Caco-2 (cell line): ENCODE measurements around the gene FGF19. TPM values are rescaled to one million over a fixed set of nuclear protein-coding genes. Genes with fewer than 3 reads are reported as not detected.
"Not testable (repeated sequence)": the region's sequence is repeated elsewhere in the genome, so short reads cannot be mapped to it uniquely, and the experiment has no call there.

Experiments used
- BruUV-seq: library from RNA; stranded (reverse); fragments of 400-500 nt; replicated peaks from 2 replicates; lab custom pipeline; 2021; lab: Mats Ljungman, UMichigan
- CTCF ChIA-PET: fragments of 300-600 bp; sonication (Branson Sonifier 250); formaldehyde crosslinking; loops from one replicate; lab custom pipeline; 2022; ENCODE audit warnings: antibody characterized with exemption; lab: Charles Lee
- POLR2A ChIA-PET: fragments of 300-600 bp; sonication (Branson Sonifier 250); formaldehyde crosslinking; loops from one replicate; lab custom pipeline; 2022; ENCODE audit warnings: antibody characterized with exemption; lab: Charles Lee
- DNase-seq, 2 experiments: peaks; one replicate each; pipeline versions ENCODE4 v3.0.0 to v3.0.0-alpha.2; 2020 to 2022
- H3K27me3 ChIP-seq: replicated peaks from 2 replicates; pipeline ENCODE4 v1.6.0; 2011; ENCODE audit warnings: low read length; ENCODE audit not compliant: control insufficient read depth, insufficient read depth
- H3K36me3 ChIP-seq: 2 replicates; pipeline ENCODE4 v1.5.1; 2011; ENCODE audit warnings: low read length; ENCODE audit not compliant: control insufficient read depth, insufficient read depth
- H3K4me1 ChIP-seq: fragments of 250-450 bp; sonication (Bioruptor Pico); 2 replicates; pipeline ENCODE4 v1.5.1; 2020; ENCODE audit warnings: mild to moderate bottlenecking
- H3K4me3 ChIP-seq: 2 replicates; pipeline ENCODE4 v1.5.1; 2011; ENCODE audit warnings: low read depth, mild to moderate bottlenecking, control low read depth, low read length
- H3K9me3 ChIP-seq: fragments of 250-450 bp; sonication (Bioruptor Pico); 2 replicates; pipeline ENCODE4 v1.5.1; 2020; ENCODE audit warnings: mild to moderate bottlenecking, moderate library complexity
- H3K27ac Mint-ChIP-seq: one replicate; pipeline ENCODE4 v1.8.0; 2022; ENCODE audit warnings: mixed read lengths; ENCODE audit not compliant: unreplicated experiment
- H3K27me3 Mint-ChIP-seq: one replicate; pipeline ENCODE4 v1.8.0; 2022; ENCODE audit warnings: mixed read lengths; ENCODE audit not compliant: insufficient read depth, unreplicated experiment
- H3K36me3 Mint-ChIP-seq: one replicate; pipeline ENCODE4 v1.8.0; 2022; ENCODE audit warnings: mild to moderate bottlenecking, mixed read lengths; ENCODE audit not compliant: insufficient read depth, unreplicated experiment
- H3K4me1 Mint-ChIP-seq: one replicate; pipeline ENCODE4 v1.8.0; 2022; ENCODE audit warnings: low read depth, mixed read lengths; ENCODE audit not compliant: unreplicated experiment
- H3K4me3 Mint-ChIP-seq: one replicate; pipeline ENCODE4 v1.8.0; 2022; ENCODE audit warnings: mild to moderate bottlenecking, moderate library complexity, mixed read lengths; ENCODE audit not compliant: unreplicated experiment
- H3K9me3 Mint-ChIP-seq: one replicate; pipeline ENCODE4 v1.8.0; 2022; ENCODE audit warnings: mixed read lengths; ENCODE audit not compliant: unreplicated experiment
- intact Hi-C: fragments of 100-400 bp; cut with micrococcal nuclease; formaldehyde crosslinking; loops from one replicate; pipeline ENCODE4 v1.10.0; 2022; ENCODE audit not compliant: unreplicated experiment
- total RNA-seq: library from RNA; stranded (reverse); gene quantifications from 2 replicates; pipeline ENCODE4 v1.2.3, GENCODE V29; 2022
- TF ChIP-seq, protein P1 (sequence below), 2 experiments: fragments of 200-600 bp in 1 of 2; IDR thresholded peaks; 1 replicate in 1 of 2; 2 replicates in 1 of 2; pipeline versions ENCODE4 v1.5.1 to v1.8.0; 2011 to 2022; ENCODE audit warnings: antibody characterized with exemption in 1 of 2, control low read depth in 1 of 2, inconsistent platforms in 1 of 2, low read depth in 1 of 2, low read length in 1 of 2, mild to moderate bottlenecking in 1 of 2, moderate library complexity in 1 of 2; ENCODE audit not compliant: insufficient read depth in 1 of 2, severe bottlenecking in 1 of 2, unreplicated experiment in 1 of 2

The FGF19 gene
- total RNA-seq, 1 experiment from 2014 or later: 1.7 TPM

DNA sequence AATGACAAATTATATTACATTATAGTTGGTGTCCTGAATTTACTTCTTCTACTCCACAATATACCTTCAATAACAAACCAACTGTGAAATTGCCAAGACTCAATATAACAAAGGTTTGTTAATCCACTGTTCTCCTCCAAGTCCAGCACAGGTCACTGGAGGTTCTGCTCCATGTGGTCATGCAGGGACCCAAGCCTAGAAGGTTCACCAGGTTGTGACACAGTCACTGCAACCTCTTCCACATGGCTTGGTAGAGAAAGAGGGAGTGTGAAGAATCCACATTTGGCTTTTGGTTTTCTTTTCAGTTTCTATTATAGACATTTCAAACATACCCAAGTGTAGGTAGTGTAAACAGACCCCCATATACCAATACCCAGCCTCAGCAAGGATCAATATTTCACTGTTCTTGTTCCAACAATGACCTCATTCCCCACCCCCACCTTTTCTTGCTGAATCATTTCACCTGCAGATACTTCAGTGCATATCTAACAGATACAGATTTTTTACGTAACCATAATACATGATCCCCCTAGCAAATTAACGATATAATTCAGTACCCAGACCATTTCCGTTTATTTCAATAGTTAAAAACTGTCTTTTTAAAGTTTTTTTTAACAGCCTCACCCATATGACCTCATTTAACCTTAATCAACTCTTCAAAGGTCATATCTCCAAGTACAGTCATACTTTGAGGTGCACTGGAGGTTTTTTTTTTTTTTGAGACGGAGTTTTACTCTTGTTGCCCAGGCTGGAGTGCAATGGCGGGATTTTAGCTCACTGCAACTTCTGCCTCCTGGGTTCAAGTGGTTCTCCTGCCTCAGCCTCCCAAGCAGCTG, 14.1 kb downstream of the FGF19 start:
- CTCF ChIA-PET: no interaction called here
- TF ChIP-seq, protein P1, sequence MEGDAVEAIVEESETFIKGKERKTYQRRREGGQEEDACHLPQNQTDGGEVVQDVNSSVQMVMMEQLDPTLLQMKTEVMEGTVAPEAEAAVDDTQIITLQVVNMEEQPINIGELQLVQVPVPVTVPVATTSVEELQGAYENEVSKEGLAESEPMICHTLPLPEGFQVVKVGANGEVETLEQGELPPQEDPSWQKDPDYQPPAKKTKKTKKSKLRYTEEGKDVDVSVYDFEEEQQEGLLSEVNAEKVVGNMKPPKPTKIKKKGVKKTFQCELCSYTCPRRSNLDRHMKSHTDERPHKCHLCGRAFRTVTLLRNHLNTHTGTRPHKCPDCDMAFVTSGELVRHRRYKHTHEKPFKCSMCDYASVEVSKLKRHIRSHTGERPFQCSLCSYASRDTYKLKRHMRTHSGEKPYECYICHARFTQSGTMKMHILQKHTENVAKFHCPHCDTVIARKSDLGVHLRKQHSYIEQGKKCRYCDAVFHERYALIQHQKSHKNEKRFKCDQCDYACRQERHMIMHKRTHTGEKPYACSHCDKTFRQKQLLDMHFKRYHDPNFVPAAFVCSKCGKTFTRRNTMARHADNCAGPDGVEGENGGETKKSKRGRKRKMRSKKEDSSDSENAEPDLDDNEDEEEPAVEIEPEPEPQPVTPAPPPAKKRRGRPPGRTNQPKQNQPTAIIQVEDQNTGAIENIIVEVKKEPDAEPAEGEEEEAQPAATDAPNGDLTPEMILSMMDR (IDR thresholded peaks at IDR 0.05; ENCODE audit: insufficient read depth in 1 of 2, low read depth in 1 of 2, low read length in 1 of 2, severe bottlenecking in 1 of 2, unreplicated experiment in 1 of 2): no peak

DNA sequence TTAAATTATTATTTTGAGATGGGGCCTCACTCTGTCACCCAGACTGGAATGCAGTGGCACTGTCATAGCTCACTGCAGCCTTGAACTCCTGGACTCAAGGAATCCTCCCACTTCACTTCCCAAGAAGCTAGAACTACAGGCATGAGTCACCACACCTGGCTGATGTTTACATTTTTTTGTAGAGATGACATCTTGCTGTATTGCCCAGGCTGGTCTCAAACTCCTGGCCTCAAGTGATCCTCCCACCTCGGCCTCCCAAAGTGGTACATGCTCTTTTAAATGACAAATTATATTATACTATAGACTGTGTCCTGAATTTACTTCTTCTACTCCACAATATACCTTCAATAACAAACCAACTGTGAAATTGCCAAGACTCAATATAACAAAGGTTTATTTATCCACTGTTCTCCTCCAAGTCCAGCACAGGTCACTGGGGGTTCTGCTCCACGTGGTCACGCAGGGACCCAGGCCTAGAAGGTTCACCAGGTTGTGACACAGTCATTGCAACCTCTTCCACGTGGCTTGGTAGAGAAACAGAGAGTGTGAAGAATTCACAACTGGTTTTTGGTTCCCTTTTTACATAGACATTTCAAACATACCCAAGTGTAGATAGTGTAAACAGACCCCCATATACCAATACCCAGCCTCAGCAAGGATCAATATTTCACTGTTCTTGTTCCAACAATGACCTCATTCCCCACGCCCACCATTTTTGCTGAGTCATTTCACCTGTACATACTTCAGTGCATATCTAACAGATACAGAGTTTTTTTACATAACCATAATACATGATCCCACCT, 15.7 kb downstream of the FGF19 start:
- H3K36me3 ChIP-seq, BruUV-seq, CTCF ChIA-PET, H3K27me3 ChIP-seq, H3K4me3 Mint-ChIP-seq, H3K27me3 Mint-ChIP-seq, H3K36me3 Mint-ChIP-seq, POLR2A ChIA-PET, H3K9me3 ChIP-seq, H3K4me3 ChIP-seq: not testable (repeated sequence)
- DNase-seq: peak; percentile 68 to 78
- Mint-ChIP-seq H3K4me1 (peaks cover 25% of the 10 kb centered on the region), H3K9me3 (peaks cover 31% of the 10 kb centered on the region), H3K27ac (peak overlapping the region; percentile 80)
- intact Hi-C loops: loop anchor here (5.0 kb wide), 1 partner anchor 509 kb away; no protein-coding TSS in a partner anchor
- H3K4me1 ChIP-seq: peaks cover 11% of the 10 kb centered on the region

More for the DNA sequence above, 14.1 kb downstream of the FGF19 start:
- Histone ChIP-seq H3K4me3 (no peak overlapping the region), H3K36me3 (no peaks in the 10 kb centered on the region), H3K9me3 (no peaks in the 10 kb centered on the region), H3K27me3 (no peaks in the 10 kb centered on the region), H3K4me1 (peaks cover 11% of the 10 kb centered on the region)
- Mint-ChIP-seq H3K36me3 (no peaks in the 10 kb centered on the region), H3K4me3 (no peak overlapping the region), H3K9me3 (peaks cover 31% of the 10 kb centered on the region), H3K27me3 (no peaks in the 10 kb centered on the region), H3K4me1 (peaks cover 25% of the 10 kb centered on the region), H3K27ac (peak overlapping the region; percentile 80)
- DNase-seq: no peak
- intact Hi-C loops: loop anchor here (5.0 kb wide), 1 partner anchor 508 kb away; no protein-coding TSS in a partner anchor
- no TSS peak for BruUV-seq
- POLR2A ChIA-PET: no interaction called here

DNA sequence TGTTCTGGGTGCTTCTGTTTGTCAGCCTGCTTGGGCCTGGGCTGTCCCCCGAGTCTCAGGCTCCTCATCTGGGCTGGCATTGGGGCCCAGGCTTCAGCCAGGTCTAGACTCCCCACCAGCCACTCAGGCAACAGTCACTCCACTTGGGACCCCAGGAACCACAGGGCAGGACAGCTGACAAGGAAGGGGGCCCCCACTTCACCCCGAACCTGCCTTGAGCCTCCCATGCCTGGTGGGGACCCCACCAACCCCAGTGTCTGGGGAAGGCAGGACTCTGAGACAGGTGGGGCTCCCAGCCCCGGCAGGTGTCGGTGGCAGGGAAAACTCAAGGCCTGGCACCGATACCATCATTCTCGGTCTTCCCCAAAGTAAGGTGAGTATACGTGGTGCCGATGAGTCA, 17.0 kb downstream of the FGF19 start:
- no peak overlapping the region for H3K4me3 Mint-ChIP-seq
- H3K27me3 ChIP-seq: no peaks in the 10 kb centered on the region
- intact Hi-C loops: loop anchor here (1.0 to 5.0 kb wide), 4 partner anchors 22 to 510 kb away; no protein-coding TSS in a partner anchor
- H3K9me3 Mint-ChIP-seq: peaks cover 21% of the 10 kb centered on the region
- no peaks in the 10 kb centered on the region for H3K9me3 ChIP-seq
- H3K36me3 Mint-ChIP-seq: no peaks in the 10 kb centered on the region
- H3K27me3 Mint-ChIP-seq: no peaks in the 10 kb centered on the region
- H3K27ac Mint-ChIP-seq: no peak overlapping the region
- POLR2A ChIA-PET: no interaction called here
- TF ChIP-seq, protein P1 (IDR thresholded peaks at IDR 0.05; ENCODE audit: insufficient read depth in 1 of 2, low read depth in 1 of 2, low read length in 1 of 2, severe bottlenecking in 1 of 2, unreplicated experiment in 1 of 2): no peak
- no peak for DNase-seq
- CTCF ChIA-PET: interaction anchor here (0.7 to 1.2 kb wide), 2 partner anchors 22 to 181 kb away, joined by 3 to 5 read pairs; no protein-coding TSS in a partner anchor
- no peak overlapping the region for H3K4me3 ChIP-seq
- H3K4me1 ChIP-seq: peaks cover 11% of the 10 kb centered on the region
- no peaks in the 10 kb centered on the region for H3K36me3 ChIP-seq
- H3K4me1 Mint-ChIP-seq: peaks cover 25% of the 10 kb centered on the region
- BruUV-seq: no TSS peak
